Smooth muscle cell of trachea (primary cell): ENCODE data around the gene DDX27. TPM values are rescaled to one million over a fixed set of nuclear protein-coding genes. Genes with fewer than 3 reads are reported as not detected.

Experiments used
- total RNA-seq: library from RNA; depleted of rRNA; stranded (reverse); fragments of >200 nt; gene quantifications from 2 replicates; pipeline ENCODE4 v1.2.1, GENCODE V29; 2014

DDX27 gene
- total RNA-seq, result 38.7 and 39.7 TPM in 2 replicates

GRCh38 chr20:49219091-49219923, at the start of gene DDX27:
TSS of gene DDX27 (plus strand) at chr20:49219416. CDS start at chr20:49219449, 33 bp downstream.

GRCh38 chr20:49187851-49188641, 31.2 kb upstream of the DDX27 start, which contains the start of gene STAU1:
TSS of gene STAU1 (minus strand) at chr20:49188334. CDS start at chr20:49166201, 22,133 bp downstream.

GRCh38 chr20:49278036-49278817, 59.0 kb downstream of the DDX27 start, which contains the start of gene ZNFX1:
TSS of gene ZNFX1 (minus strand) at chr20:49278057. CDS start at chr20:49275839, 2,218 bp downstream.

Other genes starting within 250 kb of the DDX27 start
- 46.6 and 119 TPM in 2 replicates for gene CSE1L, start 173.1 kb upstream of the DDX27 start, total RNA-seq
- gene STAU1, start 31.1 kb upstream of the DDX27 start, total RNA-seq, result 58.6 and 74.3 TPM in 2 replicates
- gene ZNFX1, start 58.6 kb downstream of the DDX27 start, total RNA-seq, result 36.9 and 72.1 TPM in 2 replicates